HepG2 (cell line): Measurements from ENCODE around the gene WIPF2.

Source experiments
- BRCA1 ChIP-seq: sonication (generic); formaldehyde crosslinking; IDR thresholded peaks from 2 replicates; pipeline ENCODE4 v1.4.0; 2020; ENCODE audit warnings: missing genetic modification reagents
- HOXA9 ChIP-seq: sonication (generic); formaldehyde crosslinking; IDR thresholded peaks from 2 replicates; pipeline ENCODE4 v1.8.1; 2022; ENCODE audit warnings: missing genetic modification reagents, mild to moderate bottlenecking, moderate library complexity, borderline replicate concordance
- ZC3H4 ChIP-seq: sonication (generic); formaldehyde crosslinking; IDR thresholded peaks from 2 replicates; pipeline ENCODE4 v1.4.0; 2020; ENCODE audit warnings: missing genetic modification reagents, borderline replicate concordance
- ZFYVE20 ChIP-seq: sonication (generic); formaldehyde crosslinking; IDR thresholded peaks from 2 replicates; pipeline ENCODE4 v1.8.0; 2023; ENCODE audit warnings: low read depth, mild to moderate bottlenecking, moderate library complexity, missing genetic modification reagents, borderline replicate concordance
- ZNF34 ChIP-seq: sonication (generic); formaldehyde crosslinking; IDR thresholded peaks from 2 replicates; pipeline ENCODE4 v1.4.0; 2020; ENCODE audit warnings: mild to moderate bottlenecking, missing genetic modification reagents, borderline replicate concordance
- ZNF510 ChIP-seq: sonication (generic); formaldehyde crosslinking; IDR thresholded peaks from 2 replicates; pipeline ENCODE4 v1.4.0; 2020; ENCODE audit warnings: low read depth, mild to moderate bottlenecking, missing genetic modification reagents
- TF ChIP-seq, protein P1 (sequence below): sonication (generic); formaldehyde crosslinking; IDR thresholded peaks from 2 replicates; pipeline ENCODE4 v1.5.0; 2020; ENCODE audit warnings: mild to moderate bottlenecking, missing genetic modification reagents, moderate library complexity
- TF ChIP-seq, protein P2 (sequence below): sonication (generic); formaldehyde crosslinking; IDR thresholded peaks from 2 replicates; pipeline ENCODE4 v1.8.1; 2022; ENCODE audit warnings: low read depth, mild to moderate bottlenecking, missing genetic modification reagents
- TF ChIP-seq, protein P3 (sequence below): sonication (generic); formaldehyde crosslinking; IDR thresholded peaks from 2 replicates; pipeline ENCODE4 v1.4.0; 2020; ENCODE audit warnings: mild to moderate bottlenecking, missing genetic modification reagents

DNA sequence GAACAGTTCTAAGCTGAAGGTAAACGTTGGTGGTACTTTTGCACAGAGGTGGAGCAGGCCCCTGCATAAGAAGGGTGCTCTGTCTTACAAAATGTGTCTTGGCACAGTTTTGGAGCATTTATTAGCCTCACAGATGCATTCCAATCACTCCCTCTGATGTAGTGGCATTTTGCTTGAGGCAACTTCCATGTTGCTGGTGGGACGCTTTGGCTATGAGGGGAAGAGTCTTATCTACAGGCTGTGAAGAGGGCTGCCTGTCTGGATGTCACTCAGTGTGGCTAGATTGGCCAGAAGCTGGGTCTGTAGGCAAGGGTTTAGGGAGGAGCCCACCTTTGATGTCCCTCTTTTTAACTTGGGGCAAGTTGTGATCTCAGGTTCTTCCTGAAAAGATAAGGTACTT is 87.3 kb downstream of the WIPF2 start:
- no peak for TF ChIP-seq ZNF510 (CRISPR knock-in tag)
- TF ChIP-seq, protein P1, sequence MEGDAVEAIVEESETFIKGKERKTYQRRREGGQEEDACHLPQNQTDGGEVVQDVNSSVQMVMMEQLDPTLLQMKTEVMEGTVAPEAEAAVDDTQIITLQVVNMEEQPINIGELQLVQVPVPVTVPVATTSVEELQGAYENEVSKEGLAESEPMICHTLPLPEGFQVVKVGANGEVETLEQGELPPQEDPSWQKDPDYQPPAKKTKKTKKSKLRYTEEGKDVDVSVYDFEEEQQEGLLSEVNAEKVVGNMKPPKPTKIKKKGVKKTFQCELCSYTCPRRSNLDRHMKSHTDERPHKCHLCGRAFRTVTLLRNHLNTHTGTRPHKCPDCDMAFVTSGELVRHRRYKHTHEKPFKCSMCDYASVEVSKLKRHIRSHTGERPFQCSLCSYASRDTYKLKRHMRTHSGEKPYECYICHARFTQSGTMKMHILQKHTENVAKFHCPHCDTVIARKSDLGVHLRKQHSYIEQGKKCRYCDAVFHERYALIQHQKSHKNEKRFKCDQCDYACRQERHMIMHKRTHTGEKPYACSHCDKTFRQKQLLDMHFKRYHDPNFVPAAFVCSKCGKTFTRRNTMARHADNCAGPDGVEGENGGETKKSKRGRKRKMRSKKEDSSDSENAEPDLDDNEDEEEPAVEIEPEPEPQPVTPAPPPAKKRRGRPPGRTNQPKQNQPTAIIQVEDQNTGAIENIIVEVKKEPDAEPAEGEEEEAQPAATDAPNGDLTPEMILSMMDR (CRISPR knock-in tag) = no peak
- no peak for TF ChIP-seq ZC3H4 (CRISPR knock-in tag)
- TF ChIP-seq, protein P2, sequence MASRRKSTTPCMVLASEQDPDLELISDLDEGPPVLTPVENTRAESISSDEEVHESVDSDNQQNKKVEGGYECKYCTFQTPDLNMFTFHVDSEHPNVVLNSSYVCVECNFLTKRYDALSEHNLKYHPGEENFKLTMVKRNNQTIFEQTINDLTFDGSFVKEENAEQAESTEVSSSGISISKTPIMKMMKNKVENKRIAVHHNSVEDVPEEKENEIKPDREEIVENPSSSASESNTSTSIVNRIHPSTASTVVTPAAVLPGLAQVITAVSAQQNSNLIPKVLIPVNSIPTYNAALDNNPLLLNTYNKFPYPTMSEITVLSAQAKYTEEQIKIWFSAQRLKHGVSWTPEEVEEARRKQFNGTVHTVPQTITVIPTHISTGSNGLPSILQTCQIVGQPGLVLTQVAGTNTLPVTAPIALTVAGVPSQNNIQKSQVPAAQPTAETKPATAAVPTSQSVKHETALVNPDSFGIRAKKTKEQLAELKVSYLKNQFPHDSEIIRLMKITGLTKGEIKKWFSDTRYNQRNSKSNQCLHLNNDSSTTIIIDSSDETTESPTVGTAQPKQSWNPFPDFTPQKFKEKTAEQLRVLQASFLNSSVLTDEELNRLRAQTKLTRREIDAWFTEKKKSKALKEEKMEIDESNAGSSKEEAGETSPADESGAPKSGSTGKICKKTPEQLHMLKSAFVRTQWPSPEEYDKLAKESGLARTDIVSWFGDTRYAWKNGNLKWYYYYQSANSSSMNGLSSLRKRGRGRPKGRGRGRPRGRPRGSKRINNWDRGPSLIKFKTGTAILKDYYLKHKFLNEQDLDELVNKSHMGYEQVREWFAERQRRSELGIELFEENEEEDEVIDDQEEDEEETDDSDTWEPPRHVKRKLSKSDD (CRISPR knock-in tag) = no peak
- TF ChIP-seq, protein P3, sequence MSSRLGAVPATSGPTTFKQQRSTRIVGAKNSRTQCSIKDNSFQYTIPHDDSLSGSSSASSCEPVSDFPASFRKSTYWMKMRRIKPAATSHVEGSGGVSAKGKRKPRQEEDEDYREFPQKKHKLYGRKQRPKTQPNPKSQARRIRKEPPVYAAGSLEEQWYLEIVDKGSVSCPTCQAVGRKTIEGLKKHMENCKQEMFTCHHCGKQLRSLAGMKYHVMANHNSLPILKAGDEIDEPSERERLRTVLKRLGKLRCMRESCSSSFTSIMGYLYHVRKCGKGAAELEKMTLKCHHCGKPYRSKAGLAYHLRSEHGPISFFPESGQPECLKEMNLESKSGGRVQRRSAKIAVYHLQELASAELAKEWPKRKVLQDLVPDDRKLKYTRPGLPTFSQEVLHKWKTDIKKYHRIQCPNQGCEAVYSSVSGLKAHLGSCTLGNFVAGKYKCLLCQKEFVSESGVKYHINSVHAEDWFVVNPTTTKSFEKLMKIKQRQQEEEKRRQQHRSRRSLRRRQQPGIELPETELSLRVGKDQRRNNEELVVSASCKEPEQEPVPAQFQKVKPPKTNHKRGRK (CRISPR knock-in tag) = no peak
- TF ChIP-seq ZNF34 (CRISPR knock-in tag) = no peak
- TF ChIP-seq HOXA9 (CRISPR knock-in tag) = no peak
- no peak for TF ChIP-seq BRCA1
- no peak for TF ChIP-seq ZFYVE20 (CRISPR knock-in tag)
